ENCODE data around the gene MEX3C.

The MEX3C gene

DNA sequence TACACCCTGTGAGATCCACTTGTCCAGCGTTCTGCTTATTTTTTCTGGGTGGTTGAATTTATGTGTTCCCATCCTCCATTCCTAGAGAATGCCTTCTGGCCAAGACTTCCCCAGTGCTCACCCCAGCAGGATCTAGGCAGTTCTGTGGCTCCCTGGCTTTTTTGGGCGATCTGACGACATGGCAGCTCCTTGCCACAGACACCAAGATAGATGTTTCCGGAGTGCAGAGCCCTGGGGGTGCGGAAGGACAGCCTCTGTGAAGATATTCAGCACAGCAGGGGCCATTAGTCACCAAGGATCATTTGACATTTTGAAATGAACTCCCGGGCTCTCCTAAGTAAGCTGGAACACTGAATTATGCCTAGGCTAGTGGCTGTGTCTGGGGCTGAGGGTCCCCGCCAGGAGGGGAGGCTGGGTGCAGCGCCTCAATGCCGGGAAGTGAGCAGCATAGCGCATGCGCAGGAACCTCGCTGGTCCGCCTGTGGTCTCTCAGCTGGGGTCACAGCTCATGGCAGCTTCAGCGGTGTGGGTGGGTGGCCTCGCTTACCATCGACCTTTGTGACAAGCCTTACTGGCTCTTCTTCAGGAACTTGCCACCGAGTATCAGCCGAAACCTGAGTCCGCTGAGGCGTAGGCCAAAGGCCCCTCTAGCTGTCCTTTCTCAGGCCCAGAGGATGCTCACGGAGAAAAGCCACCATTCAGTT, 60.3 kb downstream of the MEX3C start:
- H3K27me3 ChIP-seq (ENCODE audit: insufficient read depth, low read length), result no peaks in the 10 kb centered on the region
- H2AK5ac ChIP-seq (ENCODE audit: low read length), result no peak overlapping the region
- H3K4me1 ChIP-seq (ENCODE audit: control insufficient read depth in 1 of 2, insufficient read depth in 2 of 2, low read length in 2 of 2), result peaks cover 3 to 4% of the 10 kb centered on the region in 2 experiments
- H3K14ac ChIP-seq (ENCODE audit: low read length), result no peak overlapping the region
- no peak overlapping the region for H3K9ac ChIP-seq (ENCODE audit: low read length)
- H3K4me2 ChIP-seq (ENCODE audit: low read length), result no peak overlapping the region
- no peak overlapping the region for H3K18ac ChIP-seq (ENCODE audit: low read length)
- no peak overlapping the region for H3K27ac ChIP-seq (ENCODE audit: low read depth, low read length)
- no peak overlapping the region for H4K8ac ChIP-seq (ENCODE audit: low read depth, low read length)
- no peak overlapping the region for H3K4ac ChIP-seq (ENCODE audit: low read depth, low read length)
- H3K36me3 ChIP-seq (ENCODE audit: control insufficient read depth in 1 of 2, insufficient read depth in 2 of 2, low read length in 2 of 2), result no peaks in the 10 kb centered on the region
- no peaks in the 10 kb centered on the region for H3K9me3 ChIP-seq (ENCODE audit: insufficient read depth, low read depth, low read length)
- no peak for DNase-seq
- H4K12ac ChIP-seq (ENCODE audit: low read depth, low read length), result no peak overlapping the region
- H2BK5ac ChIP-seq (ENCODE audit: low read depth, low read length, poor library complexity), result no peak overlapping the region
- H2AFZ ChIP-seq (ENCODE audit: insufficient read depth, low read length, poor library complexity), result no peak overlapping the region
- H2BK12ac ChIP-seq (ENCODE audit: low read length), result no peak overlapping the region
- no peak overlapping the region for H3K4me3 ChIP-seq (ENCODE audit: low read depth, low read length)
- H4K91ac ChIP-seq (ENCODE audit: low read depth, low read length), result no peak overlapping the region
- no CpG with 5 or more reads among the region's 21 CpGs for WGBS (ENCODE audit: extremely low coverage, insufficient coverage, insufficient read length)
- no peak overlapping the region for H2BK120ac ChIP-seq (ENCODE audit: insufficient read depth, low read length, poor library complexity)
- H3K79me2 ChIP-seq (ENCODE audit: control insufficient read depth, insufficient read depth, low read length, poor library complexity), result no peaks in the 10 kb centered on the region
- H3K79me1 ChIP-seq (ENCODE audit: low read length), result peaks cover 3% of the 10 kb centered on the region
- no peak overlapping the region for H3K23ac ChIP-seq (ENCODE audit: low read length)

DNA sequence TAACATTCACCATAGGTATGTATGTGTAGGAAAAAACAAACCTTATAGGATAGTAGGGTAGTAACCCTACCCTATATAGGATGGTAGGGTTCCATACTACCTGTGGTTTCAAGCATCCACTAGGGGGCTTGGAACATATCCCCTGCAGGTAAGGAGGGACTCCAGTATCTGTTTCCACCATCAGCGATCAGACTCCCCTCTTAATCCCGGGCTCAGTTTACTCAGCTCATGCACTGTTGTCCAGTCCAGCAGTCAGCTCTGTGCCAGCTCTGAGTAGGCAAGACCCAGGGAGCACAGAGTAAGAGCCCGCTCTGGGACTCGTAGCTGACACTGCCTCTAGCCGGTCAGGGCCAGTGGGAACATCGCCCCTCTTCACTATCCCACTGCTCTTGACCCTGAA, 61.7 kb downstream of the MEX3C start:
- no peak overlapping the region for H3K4me3 ChIP-seq (ENCODE audit: low read depth, low read length)
- H2BK5ac ChIP-seq (ENCODE audit: low read depth, low read length, poor library complexity), result no peak overlapping the region
- no peaks in the 10 kb centered on the region for H3K9me3 ChIP-seq (ENCODE audit: insufficient read depth, low read depth, low read length)
- no peaks in the 10 kb centered on the region for H3K27me3 ChIP-seq (ENCODE audit: insufficient read depth, low read length)
- no peak overlapping the region for H2AK5ac ChIP-seq (ENCODE audit: low read length)
- H4K8ac ChIP-seq (ENCODE audit: low read depth, low read length), result no peak overlapping the region
- H3K79me1 ChIP-seq (ENCODE audit: low read length), result peaks cover 3% of the 10 kb centered on the region
- H3K4me1 ChIP-seq (ENCODE audit: control insufficient read depth in 1 of 2, insufficient read depth in 2 of 2, low read length in 2 of 2), result peaks cover 3 to 4% of the 10 kb centered on the region in 2 experiments
- H3K14ac ChIP-seq (ENCODE audit: low read length), result no peak overlapping the region
- H3K4me2 ChIP-seq (ENCODE audit: low read length), result no peak overlapping the region
- no peak overlapping the region for H4K12ac ChIP-seq (ENCODE audit: low read depth, low read length)
- no peak overlapping the region for H3K23ac ChIP-seq (ENCODE audit: low read length)
- no peak overlapping the region for H2AFZ ChIP-seq (ENCODE audit: insufficient read depth, low read length, poor library complexity)
- no peak overlapping the region for H3K18ac ChIP-seq (ENCODE audit: low read length)
- H2BK12ac ChIP-seq (ENCODE audit: low read length), result no peak overlapping the region
- H3K27ac ChIP-seq (ENCODE audit: low read depth, low read length), result no peak overlapping the region
- no peak overlapping the region for H4K91ac ChIP-seq (ENCODE audit: low read depth, low read length)
- no peak overlapping the region for H3K4ac ChIP-seq (ENCODE audit: low read depth, low read length)
- H2BK120ac ChIP-seq (ENCODE audit: insufficient read depth, low read length, poor library complexity), result no peak overlapping the region
- DNase-seq, result no peak
- H3K79me2 ChIP-seq (ENCODE audit: control insufficient read depth, insufficient read depth, low read length, poor library complexity), result no peaks in the 10 kb centered on the region
- H3K36me3 ChIP-seq (ENCODE audit: control insufficient read depth in 1 of 2, insufficient read depth in 2 of 2, low read length in 2 of 2), result no peaks in the 10 kb centered on the region
- no peak overlapping the region for H3K9ac ChIP-seq (ENCODE audit: low read length)
- WGBS (ENCODE audit: extremely low coverage, insufficient coverage, insufficient read length), result no CpG with 5 or more reads among the region's 6 CpGs

DNA sequence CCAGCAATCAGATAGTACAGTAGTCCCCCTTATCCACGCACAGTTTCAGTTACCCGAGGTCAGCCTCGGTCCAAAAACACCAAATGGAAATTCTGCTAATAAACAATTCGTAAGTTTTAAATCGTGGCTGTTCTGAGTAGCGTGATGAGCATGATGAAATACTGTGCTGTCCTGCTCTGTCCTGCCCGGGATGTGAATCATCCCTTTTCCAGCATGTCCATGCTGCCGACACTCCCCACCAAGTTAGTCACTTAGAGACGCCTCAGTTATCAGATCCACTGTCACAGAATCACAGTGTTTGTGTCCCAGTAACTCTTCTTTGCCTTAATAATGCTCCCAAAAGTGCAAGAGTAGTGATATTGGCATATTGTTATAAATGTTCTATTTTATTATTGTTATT, 62.1 kb downstream of the MEX3C start:
- H3K27ac ChIP-seq (ENCODE audit: low read depth, low read length), result no peak overlapping the region
- H3K23ac ChIP-seq (ENCODE audit: low read length), result no peak overlapping the region
- H3K18ac ChIP-seq (ENCODE audit: low read length), result no peak overlapping the region
- no peaks in the 10 kb centered on the region for H3K36me3 ChIP-seq (ENCODE audit: control insufficient read depth in 1 of 2, insufficient read depth in 2 of 2, low read length in 2 of 2)
- H3K4ac ChIP-seq (ENCODE audit: low read depth, low read length), result no peak overlapping the region
- peaks cover 3% of the 10 kb centered on the region for H3K79me1 ChIP-seq (ENCODE audit: low read length)
- no peak overlapping the region for H4K8ac ChIP-seq (ENCODE audit: low read depth, low read length)
- no peaks in the 10 kb centered on the region for H3K9me3 ChIP-seq (ENCODE audit: insufficient read depth, low read depth, low read length)
- H2AFZ ChIP-seq (ENCODE audit: insufficient read depth, low read length, poor library complexity), result no peak overlapping the region
- no peak overlapping the region for H2BK120ac ChIP-seq (ENCODE audit: insufficient read depth, low read length, poor library complexity)
- no peaks in the 10 kb centered on the region for H3K27me3 ChIP-seq (ENCODE audit: insufficient read depth, low read length)
- DNase-seq, result peak; percentile 62 to 77
- no peak overlapping the region for H3K4me2 ChIP-seq (ENCODE audit: low read length)
- H3K4me3 ChIP-seq (ENCODE audit: low read depth, low read length), result no peak overlapping the region
- H4K12ac ChIP-seq (ENCODE audit: low read depth, low read length), result no peak overlapping the region
- no CpG with 5 or more reads among the region's 9 CpGs for WGBS (ENCODE audit: extremely low coverage, insufficient coverage, insufficient read length)
- H4K91ac ChIP-seq (ENCODE audit: low read depth, low read length), result no peak overlapping the region
- no peak overlapping the region for H2BK12ac ChIP-seq (ENCODE audit: low read length)
- no peaks in the 10 kb centered on the region for H3K79me2 ChIP-seq (ENCODE audit: control insufficient read depth, insufficient read depth, low read length, poor library complexity)
- H2AK5ac ChIP-seq (ENCODE audit: low read length), result no peak overlapping the region
- H2BK5ac ChIP-seq (ENCODE audit: low read depth, low read length, poor library complexity), result no peak overlapping the region
- H3K14ac ChIP-seq (ENCODE audit: low read length), result no peak overlapping the region
- no peak overlapping the region for H3K9ac ChIP-seq (ENCODE audit: low read length)
- H3K4me1 ChIP-seq (ENCODE audit: control insufficient read depth in 1 of 2, insufficient read depth in 2 of 2, low read length in 2 of 2), result peaks cover 3 to 4% of the 10 kb centered on the region in 2 experiments

GRCh38 chr18:51134721-51135120, 62.8 kb downstream of the MEX3C start:
- no peak overlapping the region for H3K14ac ChIP-seq (ENCODE audit: low read length)
- H3K23ac ChIP-seq (ENCODE audit: low read length), result no peak overlapping the region
- no peak overlapping the region for H2AFZ ChIP-seq (ENCODE audit: insufficient read depth, low read length, poor library complexity)
- H3K4me2 ChIP-seq (ENCODE audit: low read length), result no peak overlapping the region
- H3K4me3 ChIP-seq (ENCODE audit: low read depth, low read length), result no peak overlapping the region
- H2BK5ac ChIP-seq (ENCODE audit: low read depth, low read length, poor library complexity), result no peak overlapping the region
- H3K4ac ChIP-seq (ENCODE audit: low read depth, low read length), result no peak overlapping the region
- H3K9me3 ChIP-seq (ENCODE audit: insufficient read depth, low read depth, low read length), result no peaks in the 10 kb centered on the region
- peaks cover 3% of the 10 kb centered on the region for H3K79me1 ChIP-seq (ENCODE audit: low read length)
- no peak overlapping the region for H3K27ac ChIP-seq (ENCODE audit: low read depth, low read length)
- no peak overlapping the region for H2BK120ac ChIP-seq (ENCODE audit: insufficient read depth, low read length, poor library complexity)
- H2AK5ac ChIP-seq (ENCODE audit: low read length), result no peak overlapping the region
- H3K27me3 ChIP-seq (ENCODE audit: insufficient read depth, low read length), result no peaks in the 10 kb centered on the region
- no peak overlapping the region for H4K91ac ChIP-seq (ENCODE audit: low read depth, low read length)
- WGBS (ENCODE audit: extremely low coverage, insufficient coverage, insufficient read length), result no CpG with 5 or more reads among the region's 4 CpGs
- peaks cover 3 to 4% of the 10 kb centered on the region in 2 experiments for H3K4me1 ChIP-seq (ENCODE audit: control insufficient read depth in 1 of 2, insufficient read depth in 2 of 2, low read length in 2 of 2)
- H3K79me2 ChIP-seq (ENCODE audit: control insufficient read depth, insufficient read depth, low read length, poor library complexity), result no peaks in the 10 kb centered on the region
- H3K18ac ChIP-seq (ENCODE audit: low read length), result no peak overlapping the region
- H4K8ac ChIP-seq (ENCODE audit: low read depth, low read length), result no peak overlapping the region
- H3K9ac ChIP-seq (ENCODE audit: low read length), result no peak overlapping the region
- DNase-seq, result peak; percentile 3 to 51
- no peak overlapping the region for H2BK12ac ChIP-seq (ENCODE audit: low read length)
- H4K12ac ChIP-seq (ENCODE audit: low read depth, low read length), result no peak overlapping the region
- no peaks in the 10 kb centered on the region for H3K36me3 ChIP-seq (ENCODE audit: control insufficient read depth in 1 of 2, insufficient read depth in 2 of 2, low read length in 2 of 2)
